ENCODE measurements around the gene MICOS13.
A peak's percentile ranks its signal among the peaks of the same experiment; 100 is the strongest.

The MICOS13 gene

DNA sequence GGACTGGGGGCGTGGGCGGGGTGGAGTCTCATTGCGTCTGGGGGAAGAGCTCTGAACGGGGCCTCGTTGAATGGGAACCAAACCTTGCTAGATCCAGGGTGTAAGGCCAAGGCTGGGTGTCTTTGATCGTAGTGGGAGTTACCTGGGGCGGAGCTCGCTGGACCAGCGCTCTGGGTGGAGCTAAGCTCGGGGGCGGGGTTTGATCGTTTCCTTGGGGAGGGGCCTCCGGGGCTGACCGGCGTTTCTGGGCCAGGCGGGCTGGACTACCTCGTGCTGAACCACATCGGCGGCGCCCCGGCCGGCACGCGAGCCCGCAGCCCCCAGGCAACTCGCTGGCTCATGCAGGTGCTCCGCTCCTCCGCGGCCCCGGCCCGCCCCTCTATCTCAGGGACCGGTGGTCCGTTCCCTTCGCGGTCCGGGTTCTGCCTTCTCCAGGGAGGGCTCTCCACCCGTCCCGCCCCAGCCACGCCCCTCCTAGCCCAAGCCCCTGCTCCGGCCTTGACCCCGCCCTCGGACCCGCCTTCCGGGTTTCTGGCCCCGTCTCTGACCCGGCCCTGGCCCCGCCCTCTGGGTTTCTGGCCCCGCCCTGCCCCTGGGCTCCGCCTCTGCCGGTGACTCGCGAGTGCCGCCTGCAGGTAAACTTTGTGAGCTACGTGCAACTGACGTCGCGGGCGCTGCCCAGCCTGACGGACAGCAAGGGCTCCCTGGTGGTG, 6.5 kb upstream of the MICOS13 start:
- ChIA-PET POLR2A (interaction anchor here (0.5 to 1.9 kb wide), 15 partner anchors 9 to 820 kb away, joined by 3 to 16 read pairs (median 3); partner anchors contain the start of genes CATSPERD, LONP1, PLIN3 and RANBP3), CTCF (interaction anchor here (0.5 to 2.2 kb wide), 20 partner anchors 10 to 1951 kb away, joined by 3 to 12 read pairs (median 3); partner anchors contain the start of gene CATSPERD)
- Histone ChIP-seq H3K36me3 (ENCODE audit: control insufficient read depth in 2 of 2, insufficient read depth in 1 of 2, low read length in 2 of 2) (peaks cover 0 to 16% of the 10 kb centered on the region in 2 experiments; a peak in 2 of 3 replicates), H3K4me1 (ENCODE audit: control insufficient read depth, insufficient read depth, low read length) (no peaks in the 10 kb centered on the region), H3K4me3 (ENCODE audit: low read depth, low read length) (peak overlapping the region; percentile 58), H3K27ac (ENCODE audit: extremely low read depth, low read depth, low read length) (no peak overlapping the region), H3K9me3 (ENCODE audit: control insufficient read depth, insufficient read depth, low read depth, low read length) (no peaks in the 10 kb centered on the region)
- TF ChIP-seq ZNF624 (tag by site-specific recombination; IDR thresholded peaks at IDR 0.05) (no peak), ZNF341 (tag by site-specific recombination; IDR thresholded peaks at IDR 0.05; ENCODE audit: low read depth) (no peak), ZNF530 (tag by site-specific recombination; IDR thresholded peaks at IDR 0.05; ENCODE audit: low read depth) (no peak), ZXDB (tag by site-specific recombination; IDR thresholded peaks at IDR 0.05) (peak; percentile 93), ZNF140 (tag by site-specific recombination; IDR thresholded peaks at IDR 0.05) (no peak), ZNF701 (tag by site-specific recombination; IDR thresholded peaks at IDR 0.05) (no peak), ZNF768 (tag by site-specific recombination; IDR thresholded peaks at IDR 0.05) (no peak), ZBTB20 (tag by site-specific recombination; IDR thresholded peaks at IDR 0.05) (no peak), TRIM28 (IDR thresholded peaks at IDR 0.05; ENCODE audit: borderline replicate concordance, low read length) (no peak), ZFHX2 (tag by site-specific recombination; conservative IDR thresholded peaks at IDR 0.05) (peak; percentile 65), ZNF335 (tag by site-specific recombination; conservative IDR thresholded peaks at IDR 0.05) (peak; percentile 63), ZNF76 (tag by site-specific recombination; IDR thresholded peaks at IDR 0.05; ENCODE audit: borderline replicate concordance, low read depth) (peak; percentile 51; the same call in 1 of the 2 replicates), KLF7 (tag by site-specific recombination; IDR thresholded peaks at IDR 0.05; ENCODE audit: borderline replicate concordance) (no peak), IKZF3 (tag by site-specific recombination; IDR thresholded peaks at IDR 0.05) (no peak), ZNF248 (tag by site-specific recombination; IDR thresholded peaks at IDR 0.05) (no peak)
- TF ChIP-seq, protein P1, sequence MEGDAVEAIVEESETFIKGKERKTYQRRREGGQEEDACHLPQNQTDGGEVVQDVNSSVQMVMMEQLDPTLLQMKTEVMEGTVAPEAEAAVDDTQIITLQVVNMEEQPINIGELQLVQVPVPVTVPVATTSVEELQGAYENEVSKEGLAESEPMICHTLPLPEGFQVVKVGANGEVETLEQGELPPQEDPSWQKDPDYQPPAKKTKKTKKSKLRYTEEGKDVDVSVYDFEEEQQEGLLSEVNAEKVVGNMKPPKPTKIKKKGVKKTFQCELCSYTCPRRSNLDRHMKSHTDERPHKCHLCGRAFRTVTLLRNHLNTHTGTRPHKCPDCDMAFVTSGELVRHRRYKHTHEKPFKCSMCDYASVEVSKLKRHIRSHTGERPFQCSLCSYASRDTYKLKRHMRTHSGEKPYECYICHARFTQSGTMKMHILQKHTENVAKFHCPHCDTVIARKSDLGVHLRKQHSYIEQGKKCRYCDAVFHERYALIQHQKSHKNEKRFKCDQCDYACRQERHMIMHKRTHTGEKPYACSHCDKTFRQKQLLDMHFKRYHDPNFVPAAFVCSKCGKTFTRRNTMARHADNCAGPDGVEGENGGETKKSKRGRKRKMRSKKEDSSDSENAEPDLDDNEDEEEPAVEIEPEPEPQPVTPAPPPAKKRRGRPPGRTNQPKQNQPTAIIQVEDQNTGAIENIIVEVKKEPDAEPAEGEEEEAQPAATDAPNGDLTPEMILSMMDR (tag by site-specific recombination; IDR thresholded peaks at IDR 0.05), result peak; percentile 93
- TF ChIP-seq, protein P2, sequence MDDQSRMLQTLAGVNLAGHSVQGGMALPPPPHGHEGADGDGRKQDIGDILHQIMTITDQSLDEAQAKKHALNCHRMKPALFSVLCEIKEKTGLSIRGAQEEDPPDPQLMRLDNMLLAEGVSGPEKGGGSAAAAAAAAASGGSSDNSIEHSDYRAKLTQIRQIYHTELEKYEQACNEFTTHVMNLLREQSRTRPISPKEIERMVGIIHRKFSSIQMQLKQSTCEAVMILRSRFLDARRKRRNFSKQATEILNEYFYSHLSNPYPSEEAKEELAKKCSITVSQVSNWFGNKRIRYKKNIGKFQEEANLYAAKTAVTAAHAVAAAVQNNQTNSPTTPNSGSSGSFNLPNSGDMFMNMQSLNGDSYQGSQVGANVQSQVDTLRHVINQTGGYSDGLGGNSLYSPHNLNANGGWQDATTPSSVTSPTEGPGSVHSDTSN (CRISPR knock-in tag; IDR thresholded peaks at IDR 0.05), result no peak
- TF ChIP-seq, protein P3, sequence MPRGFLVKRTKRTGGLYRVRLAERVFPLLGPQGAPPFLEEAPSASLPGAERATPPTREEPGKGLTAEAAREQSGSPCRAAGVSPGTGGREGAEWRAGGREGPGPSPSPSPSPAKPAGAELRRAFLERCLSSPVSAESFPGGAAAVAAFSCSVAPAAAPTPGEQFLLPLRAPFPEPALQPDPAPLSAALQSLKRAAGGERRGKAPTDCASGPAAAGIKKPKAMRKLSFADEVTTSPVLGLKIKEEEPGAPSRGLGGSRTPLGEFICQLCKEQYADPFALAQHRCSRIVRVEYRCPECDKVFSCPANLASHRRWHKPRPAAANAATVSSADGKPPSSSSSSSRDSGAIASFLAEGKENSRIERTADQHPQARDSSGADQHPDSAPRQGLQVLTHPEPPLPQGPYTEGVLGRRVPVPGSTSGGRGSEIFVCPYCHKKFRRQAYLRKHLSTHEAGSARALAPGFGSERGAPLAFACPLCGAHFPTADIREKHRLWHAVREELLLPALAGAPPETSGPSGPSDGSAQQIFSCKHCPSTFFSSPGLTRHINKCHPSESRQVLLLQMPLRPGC (tag by site-specific recombination; IDR thresholded peaks at IDR 0.05), result no peak
- TF ChIP-seq, protein P4, sequence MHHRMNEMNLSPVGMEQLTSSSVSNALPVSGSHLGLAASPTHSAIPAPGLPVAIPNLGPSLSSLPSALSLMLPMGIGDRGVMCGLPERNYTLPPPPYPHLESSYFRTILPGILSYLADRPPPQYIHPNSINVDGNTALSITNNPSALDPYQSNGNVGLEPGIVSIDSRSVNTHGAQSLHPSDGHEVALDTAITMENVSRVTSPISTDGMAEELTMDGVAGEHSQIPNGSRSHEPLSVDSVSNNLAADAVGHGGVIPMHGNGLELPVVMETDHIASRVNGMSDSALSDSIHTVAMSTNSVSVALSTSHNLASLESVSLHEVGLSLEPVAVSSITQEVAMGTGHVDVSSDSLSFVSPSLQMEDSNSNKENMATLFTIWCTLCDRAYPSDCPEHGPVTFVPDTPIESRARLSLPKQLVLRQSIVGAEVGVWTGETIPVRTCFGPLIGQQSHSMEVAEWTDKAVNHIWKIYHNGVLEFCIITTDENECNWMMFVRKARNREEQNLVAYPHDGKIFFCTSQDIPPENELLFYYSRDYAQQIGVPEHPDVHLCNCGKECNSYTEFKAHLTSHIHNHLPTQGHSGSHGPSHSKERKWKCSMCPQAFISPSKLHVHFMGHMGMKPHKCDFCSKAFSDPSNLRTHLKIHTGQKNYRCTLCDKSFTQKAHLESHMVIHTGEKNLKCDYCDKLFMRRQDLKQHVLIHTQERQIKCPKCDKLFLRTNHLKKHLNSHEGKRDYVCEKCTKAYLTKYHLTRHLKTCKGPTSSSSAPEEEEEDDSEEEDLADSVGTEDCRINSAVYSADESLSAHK (tag by site-specific recombination; IDR thresholded peaks at IDR 0.05), result no peak
- TF ChIP-seq, protein P5, sequence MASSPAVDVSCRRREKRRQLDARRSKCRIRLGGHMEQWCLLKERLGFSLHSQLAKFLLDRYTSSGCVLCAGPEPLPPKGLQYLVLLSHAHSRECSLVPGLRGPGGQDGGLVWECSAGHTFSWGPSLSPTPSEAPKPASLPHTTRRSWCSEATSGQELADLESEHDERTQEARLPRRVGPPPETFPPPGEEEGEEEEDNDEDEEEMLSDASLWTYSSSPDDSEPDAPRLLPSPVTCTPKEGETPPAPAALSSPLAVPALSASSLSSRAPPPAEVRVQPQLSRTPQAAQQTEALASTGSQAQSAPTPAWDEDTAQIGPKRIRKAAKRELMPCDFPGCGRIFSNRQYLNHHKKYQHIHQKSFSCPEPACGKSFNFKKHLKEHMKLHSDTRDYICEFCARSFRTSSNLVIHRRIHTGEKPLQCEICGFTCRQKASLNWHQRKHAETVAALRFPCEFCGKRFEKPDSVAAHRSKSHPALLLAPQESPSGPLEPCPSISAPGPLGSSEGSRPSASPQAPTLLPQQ (tag by site-specific recombination; IDR thresholded peaks at IDR 0.05), result no peak
- TF ChIP-seq, protein P6, sequence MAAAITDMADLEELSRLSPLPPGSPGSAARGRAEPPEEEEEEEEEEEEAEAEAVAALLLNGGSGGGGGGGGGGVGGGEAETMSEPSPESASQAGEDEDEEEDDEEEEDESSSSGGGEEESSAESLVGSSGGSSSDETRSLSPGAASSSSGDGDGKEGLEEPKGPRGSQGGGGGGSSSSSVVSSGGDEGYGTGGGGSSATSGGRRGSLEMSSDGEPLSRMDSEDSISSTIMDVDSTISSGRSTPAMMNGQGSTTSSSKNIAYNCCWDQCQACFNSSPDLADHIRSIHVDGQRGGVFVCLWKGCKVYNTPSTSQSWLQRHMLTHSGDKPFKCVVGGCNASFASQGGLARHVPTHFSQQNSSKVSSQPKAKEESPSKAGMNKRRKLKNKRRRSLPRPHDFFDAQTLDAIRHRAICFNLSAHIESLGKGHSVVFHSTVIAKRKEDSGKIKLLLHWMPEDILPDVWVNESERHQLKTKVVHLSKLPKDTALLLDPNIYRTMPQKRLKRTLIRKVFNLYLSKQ (tag by site-specific recombination; IDR thresholded peaks at IDR 0.05; ENCODE audit: borderline replicate concordance), result no peak
- TF ChIP-seq, protein P7, sequence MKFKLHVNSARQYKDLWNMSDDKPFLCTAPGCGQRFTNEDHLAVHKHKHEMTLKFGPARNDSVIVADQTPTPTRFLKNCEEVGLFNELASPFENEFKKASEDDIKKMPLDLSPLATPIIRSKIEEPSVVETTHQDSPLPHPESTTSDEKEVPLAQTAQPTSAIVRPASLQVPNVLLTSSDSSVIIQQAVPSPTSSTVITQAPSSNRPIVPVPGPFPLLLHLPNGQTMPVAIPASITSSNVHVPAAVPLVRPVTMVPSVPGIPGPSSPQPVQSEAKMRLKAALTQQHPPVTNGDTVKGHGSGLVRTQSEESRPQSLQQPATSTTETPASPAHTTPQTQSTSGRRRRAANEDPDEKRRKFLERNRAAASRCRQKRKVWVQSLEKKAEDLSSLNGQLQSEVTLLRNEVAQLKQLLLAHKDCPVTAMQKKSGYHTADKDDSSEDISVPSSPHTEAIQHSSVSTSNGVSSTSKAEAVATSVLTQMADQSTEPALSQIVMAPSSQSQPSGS (tag by site-specific recombination; IDR thresholded peaks at IDR 0.05; ENCODE audit: low read depth), result no peak
- TF ChIP-seq, protein P8, sequence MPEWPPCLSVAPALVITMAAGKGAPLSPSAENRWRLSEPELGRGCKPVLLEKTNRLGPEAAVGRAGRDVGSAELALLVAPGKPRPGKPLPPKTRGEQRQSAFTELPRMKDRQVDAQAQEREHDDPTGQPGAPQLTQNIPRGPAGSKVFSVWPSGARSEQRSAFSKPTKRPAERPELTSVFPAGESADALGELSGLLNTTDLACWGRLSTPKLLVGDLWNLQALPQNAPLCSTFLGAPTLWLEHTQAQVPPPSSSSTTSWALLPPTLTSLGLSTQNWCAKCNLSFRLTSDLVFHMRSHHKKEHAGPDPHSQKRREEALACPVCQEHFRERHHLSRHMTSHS (tag by site-specific recombination; IDR thresholded peaks at IDR 0.05), result no peak

Measured in HEK293 (cell line).